ENCODE data around the gene DYNLRB1.
"Not testable (repeated sequence)": the region's sequence is repeated elsewhere in the genome, so short reads cannot be mapped to it uniquely, and the experiment has no call there.

DYNLRB1 gene

GRCh38 chr20:34491226-34491931 lies 24.8 kb upstream of the DYNLRB1 start:
- Histone ChIP-seq H3K27ac (no peak overlapping the region), H3K4me2 (no peak overlapping the region), H3K4me3 (no peak overlapping the region), H4K20me1 (no peaks in the 10 kb centered on the region), H3K9ac (no peak overlapping the region), H3K9me3 (peaks cover 1% of the 10 kb centered on the region), H3K36me3 (peaks cover 91% of the 10 kb centered on the region), H3K27me3 (no peaks in the 10 kb centered on the region), H3K4me1 (peaks cover 8% of the 10 kb centered on the region)
- TF ChIP-seq Cebpa-rat (IDR thresholded peaks at IDR 0.05) = no peak

- peaks cover 8% of the 10 kb centered on the region for H3K4me1 ChIP-seq
- no peak overlapping the region for H3K4me2 ChIP-seq
- no peak overlapping the region for H3K9ac ChIP-seq
- H3K36me3 ChIP-seq = peaks cover 91% of the 10 kb centered on the region
- TF ChIP-seq Cebpa-rat (IDR thresholded peaks at IDR 0.05) = no peak
- no peaks in the 10 kb centered on the region for H4K20me1 ChIP-seq
- H3K27me3 ChIP-seq = no peaks in the 10 kb centered on the region
- H3K27ac ChIP-seq = no peak overlapping the region
- H3K9me3 ChIP-seq = peaks cover 8% of the 10 kb centered on the region
- H3K4me3 ChIP-seq = no peak overlapping the region
Measured at GRCh38 chr20:34491932-34492509, 24.2 kb upstream of the DYNLRB1 start.

GRCh38 chr20:34493646-34494045 lies 22.6 kb upstream of the DYNLRB1 start:
- peaks cover 24% of the 10 kb centered on the region for H3K9me3 ChIP-seq
- H3K9ac ChIP-seq = no peak overlapping the region
- H4K20me1 ChIP-seq = no peaks in the 10 kb centered on the region
- no peak for TF ChIP-seq Cebpa-rat (IDR thresholded peaks at IDR 0.05)
- no peak overlapping the region for H3K27ac ChIP-seq
- no peak overlapping the region for H3K4me3 ChIP-seq
- no peaks in the 10 kb centered on the region for H3K27me3 ChIP-seq
- peaks cover 8% of the 10 kb centered on the region for H3K4me1 ChIP-seq
- H3K4me2 ChIP-seq = no peak overlapping the region
- peaks cover 93% of the 10 kb centered on the region for H3K36me3 ChIP-seq

- Histone ChIP-seq H3K4me1 (peaks cover 8% of the 10 kb centered on the region), H3K27ac (no peak overlapping the region), H3K9ac (no peak overlapping the region), H3K4me3 (no peak overlapping the region), H3K36me3 (peaks cover 90% of the 10 kb centered on the region), H3K27me3 (no peaks in the 10 kb centered on the region), H3K9me3 (peaks cover 38% of the 10 kb centered on the region), H4K20me1 (no peaks in the 10 kb centered on the region), H3K4me2 (peak overlapping the region; percentile 21; the same call in 1 of the 2 replicates)
- TF ChIP-seq Cebpa-rat (IDR thresholded peaks at IDR 0.05) = no peak
Measured at GRCh38 chr20:34495307-34495706, 20.9 kb upstream of the DYNLRB1 start.

DNA sequence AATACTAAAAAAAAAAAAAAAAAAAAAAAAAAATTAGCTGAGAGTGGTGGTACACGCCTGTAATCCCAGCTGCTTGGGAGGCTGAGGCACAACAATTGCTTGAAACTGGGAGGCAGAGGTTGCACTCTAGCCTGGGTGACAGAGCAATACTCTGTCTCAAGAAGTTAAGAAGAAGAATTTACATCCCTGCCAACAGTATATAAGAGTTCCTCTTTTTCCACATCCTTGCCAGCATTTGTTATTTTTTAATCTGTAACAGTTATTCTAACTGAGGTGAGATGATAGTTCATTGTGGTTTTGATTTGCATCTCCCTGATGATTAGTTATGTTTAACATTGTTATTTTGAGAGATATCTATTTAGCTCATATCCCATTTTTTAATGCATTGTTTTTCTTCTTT lies 20.3 kb upstream of the DYNLRB1 start:
- TF ChIP-seq Cebpa-rat (IDR thresholded peaks at IDR 0.05) = no peak
- Histone ChIP-seq H3K36me3 (peaks cover 90% of the 10 kb centered on the region), H4K20me1 (no peaks in the 10 kb centered on the region), H3K4me2 (peak overlapping the region; percentile 21; the same call in 1 of the 2 replicates), H3K4me3 (no peak overlapping the region), H3K27me3 (no peaks in the 10 kb centered on the region), H3K4me1 (peaks cover 8% of the 10 kb centered on the region), H3K9me3 (peaks cover 44% of the 10 kb centered on the region), H3K27ac (no peak overlapping the region), H3K9ac (no peak overlapping the region)

DNA sequence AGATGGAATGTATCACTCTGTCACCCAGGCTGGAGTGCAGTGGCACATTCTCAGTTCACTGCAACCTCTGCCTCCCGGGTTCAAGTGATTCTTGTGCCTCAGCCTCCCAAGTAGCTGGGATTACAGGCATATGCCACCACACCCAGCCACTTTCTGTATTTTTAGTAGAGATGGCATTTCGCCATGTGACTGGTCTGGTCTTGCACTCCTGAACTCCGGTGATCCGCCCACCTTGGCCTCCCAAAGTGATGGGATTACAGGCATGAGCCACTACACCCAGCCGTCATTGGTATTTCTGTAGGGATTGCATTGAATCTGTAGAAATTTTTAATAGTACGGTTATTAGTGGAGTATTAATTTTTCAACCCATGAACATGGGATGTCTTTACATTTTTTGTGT lies 18.6 kb upstream of the DYNLRB1 start:
- not testable (repeated sequence) for H3K4me1 ChIP-seq, H3K4me3 ChIP-seq, H3K9ac ChIP-seq, H4K20me1 ChIP-seq, H3K27ac ChIP-seq, H3K4me2 ChIP-seq, H3K27me3 ChIP-seq
- Histone ChIP-seq H3K36me3 (peaks cover 91% of the 10 kb centered on the region), H3K9me3 (peaks cover 45% of the 10 kb centered on the region)

DNA sequence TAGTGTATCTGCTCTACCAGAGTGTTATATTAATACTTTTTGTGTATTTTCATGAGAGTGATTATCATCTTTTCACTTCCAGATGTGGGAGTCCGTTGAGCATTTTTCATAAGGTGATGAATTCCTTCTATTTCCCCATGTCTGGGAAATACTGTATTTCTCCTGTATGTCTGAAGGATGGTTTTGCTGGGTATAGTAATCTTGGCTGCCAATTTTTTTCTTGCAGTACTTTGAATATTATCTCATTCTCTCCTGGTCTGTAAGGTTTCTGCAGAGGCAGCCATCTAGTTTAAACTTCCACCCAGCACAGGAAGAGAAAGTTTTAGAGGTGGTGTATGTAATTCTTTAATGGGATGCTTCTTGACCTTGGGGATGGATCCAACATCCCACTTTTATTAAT lies 15.4 kb upstream of the DYNLRB1 start:
- H3K27ac ChIP-seq = no peak overlapping the region
- H3K4me2 ChIP-seq = no peak overlapping the region
- no peak overlapping the region for H3K9ac ChIP-seq
- H3K27me3 ChIP-seq = no peaks in the 10 kb centered on the region
- H3K9me3 ChIP-seq = peaks cover 45% of the 10 kb centered on the region
- no peaks in the 10 kb centered on the region for H4K20me1 ChIP-seq
- peaks cover 88% of the 10 kb centered on the region for H3K36me3 ChIP-seq
- no peak for TF ChIP-seq Cebpa-rat (IDR thresholded peaks at IDR 0.05)
- H3K4me1 ChIP-seq = peaks cover 2% of the 10 kb centered on the region
- no peak overlapping the region for H3K4me3 ChIP-seq

DNA sequence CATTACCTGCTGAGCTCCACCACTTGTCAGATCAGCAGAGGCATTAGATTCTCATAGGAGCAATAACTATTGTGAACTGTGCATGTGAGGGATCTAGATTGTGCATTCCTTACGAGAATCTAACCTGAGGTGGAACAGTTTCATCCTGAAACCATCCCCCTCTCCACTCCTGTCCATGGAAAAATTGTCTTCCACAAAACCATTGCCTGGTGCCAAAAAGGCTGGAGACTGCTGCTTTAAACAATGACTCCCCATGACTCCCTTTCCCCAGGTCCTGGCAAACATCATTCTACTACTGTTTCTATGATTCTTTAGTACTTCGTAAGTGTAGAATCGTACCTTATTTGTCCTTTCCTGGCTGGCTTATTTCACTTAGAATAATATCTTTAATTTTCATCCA lies 9.7 kb upstream of the DYNLRB1 start:
- H3K4me3 ChIP-seq = no peak overlapping the region
- H3K9me3 ChIP-seq = no peaks in the 10 kb centered on the region
- no peak overlapping the region for H3K9ac ChIP-seq
- no peak overlapping the region for H3K27ac ChIP-seq
- H3K4me1 ChIP-seq = no peaks in the 10 kb centered on the region
- no peak overlapping the region for H3K4me2 ChIP-seq
- peaks cover 82% of the 10 kb centered on the region for H3K36me3 ChIP-seq
- H4K20me1 ChIP-seq = 0 out of 2 replicates have a peak, but pooled peaks cover 7% of the 10 kb centered on the region
- TF ChIP-seq Cebpa-rat (IDR thresholded peaks at IDR 0.05) = no peak
- no peaks in the 10 kb centered on the region for H3K27me3 ChIP-seq

GRCh38 chr20:34507702-34508413 lies 8.4 kb upstream of the DYNLRB1 start:
- Histone ChIP-seq H3K27ac (no peak overlapping the region), H3K36me3 (peaks cover 82% of the 10 kb centered on the region), H3K9ac (no peak overlapping the region), H3K9me3 (no peaks in the 10 kb centered on the region), H3K4me1 (no peaks in the 10 kb centered on the region), H3K27me3 (no peaks in the 10 kb centered on the region), H3K4me2 (no peak overlapping the region), H3K4me3 (no peak overlapping the region), H4K20me1 (0 out of 2 replicates have a peak, but pooled peaks cover 7% of the 10 kb centered on the region)
- TF ChIP-seq Cebpa-rat (IDR thresholded peaks at IDR 0.05) = no peak

- 0 out of 2 replicates have a peak, but pooled peaks cover 7% of the 10 kb centered on the region for H4K20me1 ChIP-seq
- no peaks in the 10 kb centered on the region for H3K27me3 ChIP-seq
- H3K9ac ChIP-seq = no peak overlapping the region
- H3K4me1 ChIP-seq = peaks cover 10% of the 10 kb centered on the region
- H3K27ac ChIP-seq = no peak overlapping the region
- H3K36me3 ChIP-seq = peaks cover 62% of the 10 kb centered on the region
- no peaks in the 10 kb centered on the region for H3K9me3 ChIP-seq
- no peak overlapping the region for H3K4me3 ChIP-seq
- TF ChIP-seq Cebpa-rat (IDR thresholded peaks at IDR 0.05) = no peak
- no peak overlapping the region for H3K4me2 ChIP-seq
Measured at GRCh38 chr20:34510575-34510974, 5.6 kb upstream of the DYNLRB1 start.

Data from BLaER1 (cell line).